Suprapubic skin (tissue), 4 donors: ENCODE results near the gene PAGR1.

Experiments
- EP300 ChIP-seq: sonication (generic); formaldehyde crosslinking; IDR thresholded peaks from one replicate; pipeline ENCODE4 v1.6.1; 2017; ENCODE audit warnings: antibody characterized with exemption
- POLR2A ChIP-seq, 2 donors: fragments of 450-650 bp; IDR thresholded peaks; one replicate each; pipeline ENCODE4 v1.6.1; 2017; ENCODE audit warnings: antibody characterized with exemption in 2 of 2, mild to moderate bottlenecking in 2 of 2, moderate library complexity in 2 of 2
- POLR2AphosphoS5 ChIP-seq, 3 donors: sonication (generic); formaldehyde crosslinking; IDR thresholded peaks; one replicate each; pipeline ENCODE4 v1.6.1; 2017; ENCODE audit warnings: antibody characterized with exemption in 3 of 3
- TF ChIP-seq, protein P1 (sequence below), 2 donors: fragments of 200-600 bp in 1 of 2; fragments of 450-650 bp in 1 of 2; sonication (generic) in 1 of 2; IDR thresholded peaks; one replicate each; pipeline ENCODE4 v1.5.1; 2016 to 2019; ENCODE audit warnings: antibody characterized with exemption in 2 of 2, mild to moderate bottlenecking in 1 of 2, moderate library complexity in 1 of 2

GRCh38 chr16:29835926-29836325, 20.0 kb downstream of the PAGR1 start:
- TF ChIP-seq POLR2A (IDR thresholded peaks at IDR 0.05): no peak
- TF ChIP-seq, protein P1, sequence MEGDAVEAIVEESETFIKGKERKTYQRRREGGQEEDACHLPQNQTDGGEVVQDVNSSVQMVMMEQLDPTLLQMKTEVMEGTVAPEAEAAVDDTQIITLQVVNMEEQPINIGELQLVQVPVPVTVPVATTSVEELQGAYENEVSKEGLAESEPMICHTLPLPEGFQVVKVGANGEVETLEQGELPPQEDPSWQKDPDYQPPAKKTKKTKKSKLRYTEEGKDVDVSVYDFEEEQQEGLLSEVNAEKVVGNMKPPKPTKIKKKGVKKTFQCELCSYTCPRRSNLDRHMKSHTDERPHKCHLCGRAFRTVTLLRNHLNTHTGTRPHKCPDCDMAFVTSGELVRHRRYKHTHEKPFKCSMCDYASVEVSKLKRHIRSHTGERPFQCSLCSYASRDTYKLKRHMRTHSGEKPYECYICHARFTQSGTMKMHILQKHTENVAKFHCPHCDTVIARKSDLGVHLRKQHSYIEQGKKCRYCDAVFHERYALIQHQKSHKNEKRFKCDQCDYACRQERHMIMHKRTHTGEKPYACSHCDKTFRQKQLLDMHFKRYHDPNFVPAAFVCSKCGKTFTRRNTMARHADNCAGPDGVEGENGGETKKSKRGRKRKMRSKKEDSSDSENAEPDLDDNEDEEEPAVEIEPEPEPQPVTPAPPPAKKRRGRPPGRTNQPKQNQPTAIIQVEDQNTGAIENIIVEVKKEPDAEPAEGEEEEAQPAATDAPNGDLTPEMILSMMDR (IDR thresholded peaks at IDR 0.05): no peak
- TF ChIP-seq EP300: no peak
- TF ChIP-seq POLR2AphosphoS5 (IDR thresholded peaks at IDR 0.05): no peak
